Hippocampal formation (tissue), 2 donors: Measurements from ENCODE around the gene EGLN2.
"Not testable (repeated sequence)": the region's sequence is repeated elsewhere in the genome, so short reads cannot be mapped to it uniquely, and the experiment has no call there.

Source experiments
- DNase-seq, 2 donors: peaks; one replicate each; lab custom pipeline; 2025; lab: John Stamatoyannopoulos, UW

EGLN2 gene

DNA sequence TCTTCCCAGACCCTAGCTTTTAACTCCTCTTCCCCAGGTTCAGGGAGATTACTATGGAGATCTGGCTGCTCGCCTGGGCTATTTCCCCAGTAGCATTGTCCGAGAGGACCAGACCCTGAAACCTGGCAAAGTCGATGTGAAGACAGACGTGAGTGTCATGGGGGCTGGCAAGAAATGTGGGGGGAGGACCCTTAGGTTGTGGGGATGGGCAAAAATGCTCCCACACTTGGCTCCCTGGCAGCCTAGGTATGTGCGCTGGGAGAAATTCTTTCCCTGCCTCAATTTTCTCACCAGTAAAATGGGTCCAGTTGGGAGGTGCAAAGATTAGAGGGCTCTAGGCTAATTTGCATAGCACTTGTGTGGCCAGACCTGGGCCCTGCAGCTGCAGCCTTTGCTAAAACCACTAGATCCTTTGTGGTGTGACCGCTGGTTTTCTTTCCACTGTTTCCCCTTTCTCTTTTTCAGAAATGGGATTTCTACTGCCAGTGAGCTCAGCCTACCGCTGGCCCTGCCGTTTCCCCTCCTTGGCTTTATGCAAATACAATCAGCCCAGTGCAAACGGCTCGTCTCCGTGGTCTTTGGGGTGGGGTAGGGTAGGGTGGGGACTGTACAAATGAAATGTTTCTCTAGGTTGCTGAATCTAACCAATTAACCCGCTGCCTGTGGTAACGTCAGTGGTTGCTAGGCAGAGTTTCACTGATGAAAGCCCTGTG, 21.9 kb upstream of the EGLN2 start:
- peak; percentile 79 to 92 for DNase-seq

GRCh38 chr19:40777645-40777936, 21.4 kb upstream of the EGLN2 start:
- no peak for DNase-seq

DNA sequence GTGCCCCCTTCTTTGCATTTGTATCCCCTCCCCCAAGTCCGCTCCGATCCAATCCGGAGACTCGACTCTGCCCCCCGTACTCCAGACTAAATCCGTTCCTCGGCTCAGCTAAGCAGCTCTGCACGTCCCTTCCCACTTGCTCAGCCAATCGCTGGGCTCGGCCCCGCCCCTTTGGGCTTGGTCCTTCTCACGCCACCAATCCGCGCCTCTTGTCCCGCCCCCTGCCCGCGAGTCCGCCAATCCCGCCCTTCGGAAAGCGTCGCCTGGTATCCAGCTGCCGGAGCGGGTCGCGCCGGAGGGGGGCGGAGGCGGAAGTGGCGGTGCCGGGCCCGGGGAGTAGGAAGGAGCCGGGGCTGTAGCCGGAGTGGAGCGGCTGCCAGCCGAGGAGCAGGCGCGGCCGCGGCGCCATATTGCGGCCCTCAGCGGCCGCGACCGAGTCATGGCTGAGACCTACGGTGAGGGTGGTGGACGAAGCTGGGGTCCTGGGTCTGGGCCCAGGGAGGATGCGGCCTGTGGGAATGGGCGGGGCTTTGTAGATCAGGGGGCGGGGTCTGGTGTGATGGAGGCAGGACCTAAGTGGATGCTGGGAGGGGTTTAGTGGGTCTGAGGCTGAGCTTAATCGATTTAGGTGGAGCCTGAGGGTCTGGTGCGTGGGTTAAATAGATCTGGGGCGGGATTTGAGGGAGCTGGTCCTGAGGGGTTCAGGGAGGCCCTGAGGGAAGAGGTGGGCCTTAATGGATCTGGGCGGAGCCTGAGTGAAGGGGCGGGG, 20.9 kb upstream of the EGLN2 start, which contains the start of gene RAB4B:
RAB4B (plus strand) TSS at position 311 of the 769 bp plus-strand sequence; CDS start at position 440, 129 bp downstream.
- DNase-seq: peak; percentile 98 to 100

- no peak for DNase-seq
Measured at GRCh38 chr19:40778706-40779284, 20.2 kb upstream of the EGLN2 start.

GRCh38 chr19:40780582-40780981, 18.4 kb upstream of the EGLN2 start:
- no peak for DNase-seq

DNA sequence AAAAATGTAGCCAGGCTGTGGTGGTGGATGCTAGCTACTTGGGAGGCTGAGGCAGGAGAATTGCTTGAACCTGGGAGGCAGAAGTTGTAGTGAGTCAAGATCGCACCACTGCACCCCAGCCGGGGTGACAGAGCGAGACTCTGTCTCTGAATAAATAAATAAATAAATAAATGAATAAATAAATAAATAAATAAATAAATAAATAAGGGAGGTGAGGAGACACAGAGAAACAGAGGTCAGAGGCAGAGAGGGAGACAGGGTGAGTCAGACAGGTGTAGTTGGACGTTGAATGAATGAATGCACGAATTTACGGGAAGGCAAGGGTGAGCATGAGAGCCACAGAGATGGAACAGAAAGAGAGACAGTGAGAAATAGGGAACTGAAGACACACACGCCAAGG, 17.9 kb upstream of the EGLN2 start:
- DNase-seq: no peak

- no peak for DNase-seq
Measured at GRCh38 chr19:40783711-40784110, 15.3 kb upstream of the EGLN2 start.

DNA sequence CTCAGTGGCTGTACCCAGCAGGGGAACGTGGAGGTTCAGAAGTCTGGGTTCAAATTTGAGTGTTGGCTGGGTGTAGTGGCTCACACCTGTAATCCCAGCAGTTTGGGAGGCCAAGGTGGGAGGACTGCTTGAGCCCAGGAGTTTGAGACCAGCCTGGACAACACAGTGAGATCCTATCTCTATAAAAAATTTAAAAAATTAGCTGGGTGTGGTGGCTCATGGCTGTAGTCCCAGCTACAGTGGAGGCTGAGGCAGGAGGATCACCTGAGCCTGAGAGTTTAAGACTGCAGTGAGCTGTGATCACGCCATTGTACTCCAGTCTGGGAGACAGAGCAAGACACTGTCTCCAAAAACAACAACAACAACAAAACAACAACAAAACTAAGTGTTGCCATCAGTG, 14.8 kb upstream of the EGLN2 start:
- not testable (repeated sequence) for DNase-seq

GRCh38 chr19:40785526-40785925, 13.5 kb upstream of the EGLN2 start:
- DNase-seq: no peak

DNA sequence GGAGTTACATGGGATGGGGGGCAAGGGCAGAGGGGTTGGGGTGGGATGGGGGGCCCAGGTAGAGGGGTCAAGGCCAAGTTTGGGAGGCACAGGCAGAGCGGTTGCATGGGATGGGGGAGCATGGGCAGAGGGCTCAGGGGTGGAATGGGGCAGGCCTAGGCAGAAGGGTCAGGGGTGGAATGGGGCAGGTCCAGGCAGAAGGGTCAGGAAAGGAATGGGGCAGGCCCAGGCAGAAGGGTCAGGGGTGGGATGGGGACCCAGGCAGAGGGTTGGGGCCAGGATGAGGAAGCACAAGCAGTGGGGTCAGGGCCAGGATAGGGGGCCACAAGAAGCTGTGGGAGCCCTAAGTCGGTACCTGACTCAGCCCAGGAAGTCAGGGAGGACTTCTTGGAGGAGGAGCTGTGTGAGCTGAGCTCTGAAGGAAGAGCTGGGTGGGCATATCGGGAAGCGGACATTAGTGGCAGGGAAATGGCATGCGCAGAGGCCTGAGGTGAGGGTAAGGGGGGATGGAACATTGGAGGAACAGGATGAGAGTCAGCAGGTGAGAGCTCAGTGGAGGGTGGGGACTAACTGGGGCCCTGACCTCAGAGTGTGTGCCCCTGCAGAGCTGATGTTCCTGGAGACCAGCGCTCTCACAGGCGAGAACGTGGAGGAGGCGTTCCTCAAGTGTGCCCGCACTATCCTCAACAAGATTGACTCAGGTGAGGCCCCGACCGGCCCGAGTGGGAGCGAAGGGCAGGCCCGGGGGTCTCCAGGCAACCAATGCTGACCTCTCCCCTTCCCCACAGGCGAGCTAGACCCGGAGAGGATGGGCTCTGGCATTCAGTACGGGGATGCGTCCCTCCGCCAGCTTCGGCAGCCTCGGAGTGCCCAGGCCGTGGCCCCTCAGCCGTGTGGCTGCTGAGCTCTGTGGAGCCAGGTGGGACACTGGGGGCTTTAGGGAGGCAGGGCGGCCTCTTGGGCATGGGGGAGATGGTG, 12.6 kb upstream of the EGLN2 start:
- DNase-seq: no peak

- DNase-seq: no peak
Measured at GRCh38 chr19:40791349-40791748, 7.6 kb upstream of the EGLN2 start.

DNA sequence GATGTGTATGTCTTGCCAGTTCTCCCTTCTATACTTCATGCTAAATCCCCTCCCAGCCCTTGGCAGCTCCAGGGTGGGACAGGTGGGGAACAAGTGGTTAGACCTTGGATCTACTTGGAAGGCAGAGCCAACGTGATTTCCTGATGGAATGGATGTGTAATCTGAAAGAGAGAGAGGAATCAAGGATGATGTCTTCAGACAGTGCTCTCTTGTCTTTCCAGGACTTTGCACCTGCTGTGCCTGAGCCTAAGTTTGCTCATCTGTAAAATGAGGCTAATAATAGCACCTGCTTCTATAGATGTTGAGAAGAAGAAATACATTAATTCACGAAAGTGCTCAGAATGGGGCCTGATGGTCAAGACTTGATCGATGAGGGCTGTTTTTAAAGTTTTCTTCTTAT, 7.0 kb upstream of the EGLN2 start:
- DNase-seq: no peak

DNA sequence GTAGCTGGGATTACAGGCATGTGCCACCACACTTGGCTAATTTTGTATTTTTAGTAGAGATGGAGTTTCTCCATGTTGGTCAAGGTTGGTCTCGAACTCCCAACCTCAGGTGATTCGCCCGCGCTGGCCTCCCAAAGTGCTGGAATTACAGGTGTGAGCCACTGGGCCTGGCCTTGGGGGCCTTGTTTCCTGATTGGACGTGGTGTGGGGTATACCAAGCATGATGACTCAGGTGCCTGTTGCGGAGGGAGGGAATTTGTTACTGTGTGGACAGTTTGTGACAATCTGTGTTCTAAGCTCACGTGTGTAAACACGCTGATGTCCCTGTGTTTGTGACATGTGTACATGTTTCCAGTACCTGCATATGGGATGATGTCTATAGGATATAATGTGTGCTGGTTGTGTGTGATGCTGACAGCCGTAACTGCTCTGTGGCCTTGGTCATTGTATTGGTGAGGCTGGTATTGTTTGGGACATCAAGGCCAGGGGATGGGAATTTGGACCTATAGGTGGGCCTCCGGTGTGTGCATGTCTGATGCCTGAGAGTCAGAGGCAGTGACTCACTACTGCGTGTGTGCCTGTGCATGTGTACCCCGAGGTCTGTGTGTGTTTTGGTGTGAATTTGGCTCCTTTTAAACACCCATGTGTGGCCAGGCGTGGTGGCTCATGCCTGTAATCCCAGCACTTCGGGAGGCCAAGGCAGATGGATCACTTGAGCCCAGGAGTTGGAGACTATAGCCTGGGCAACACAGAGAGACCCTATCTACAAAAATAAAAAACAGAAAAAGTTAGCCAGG, 1.6 kb upstream of the EGLN2 start:
- DNase-seq: no peak

DNA sequence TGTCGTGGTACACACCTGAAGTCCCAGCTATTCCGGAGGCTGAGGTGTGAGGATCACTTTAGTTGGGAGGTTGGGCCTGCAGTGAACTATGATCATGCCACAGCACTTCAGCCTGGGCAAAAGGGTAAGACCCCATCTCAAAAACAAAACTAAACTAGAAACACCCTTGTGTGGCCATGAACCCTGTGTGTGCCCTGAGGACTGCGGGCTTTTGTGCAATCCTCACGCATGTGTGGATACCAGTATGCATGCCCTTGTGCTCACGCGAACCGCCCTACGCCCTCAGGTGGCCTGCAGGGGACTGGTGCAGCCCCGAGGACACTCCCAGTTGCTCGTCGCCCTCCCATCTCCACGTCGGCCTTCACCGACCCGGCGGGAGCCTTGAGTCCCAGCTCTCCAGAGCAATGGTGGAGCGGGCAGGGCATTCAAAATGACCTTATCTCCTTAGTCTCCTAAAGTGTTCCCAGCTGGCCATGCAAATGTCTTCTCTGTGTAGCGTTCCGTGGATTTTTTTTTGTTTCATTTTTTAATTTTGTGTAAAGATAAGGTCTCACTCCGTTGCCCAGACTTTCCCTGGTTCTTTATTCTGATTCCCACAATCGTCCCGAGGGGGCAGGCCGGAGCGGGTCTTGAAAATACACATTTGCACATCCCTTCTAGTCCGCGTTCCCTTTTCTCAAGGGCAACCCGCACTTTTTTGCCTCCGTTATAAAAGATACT, 868 bp upstream of the EGLN2 start:
- peak in 1 of 2 donors; percentile 60 for DNase-seq

DNA sequence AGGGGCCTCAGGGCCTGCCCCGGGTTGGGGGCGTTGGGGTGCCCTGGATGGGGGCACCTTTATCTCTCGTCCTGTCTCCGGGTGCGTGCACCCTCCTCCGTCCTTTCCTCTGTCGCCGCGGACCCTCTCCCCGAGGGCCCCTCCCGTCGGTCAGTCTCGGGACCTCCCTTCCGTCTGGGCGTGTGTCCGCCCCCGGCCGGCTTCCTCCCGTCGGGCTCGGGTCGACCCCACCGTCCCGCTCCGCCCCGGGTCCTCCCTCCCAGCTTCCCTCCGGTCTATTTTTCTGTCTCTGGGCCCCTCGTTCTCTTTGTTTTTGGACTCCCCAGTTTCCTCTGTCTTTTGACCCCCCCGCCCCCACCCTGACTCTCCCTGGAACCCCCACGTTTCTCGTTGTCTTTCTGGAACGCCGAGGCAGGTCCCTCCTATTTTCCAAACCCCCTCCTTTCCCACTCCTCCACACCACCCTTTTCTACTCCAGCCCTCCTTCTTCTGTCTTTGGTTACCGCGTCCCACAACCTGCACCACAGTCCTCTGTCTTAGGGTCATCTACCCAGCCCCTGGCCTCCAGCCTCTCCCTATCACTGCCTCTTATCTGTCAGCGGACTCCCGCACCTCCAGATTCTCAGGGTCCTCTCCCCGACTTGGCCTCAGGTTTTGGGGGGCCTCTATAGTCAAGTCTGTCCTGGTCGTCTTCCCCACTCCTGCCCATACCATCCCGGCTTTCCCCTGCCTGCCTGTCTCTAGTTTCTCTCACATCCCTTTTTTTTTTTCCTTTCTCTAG, 757 bp downstream of the EGLN2 start:
- no peak for DNase-seq

DNA sequence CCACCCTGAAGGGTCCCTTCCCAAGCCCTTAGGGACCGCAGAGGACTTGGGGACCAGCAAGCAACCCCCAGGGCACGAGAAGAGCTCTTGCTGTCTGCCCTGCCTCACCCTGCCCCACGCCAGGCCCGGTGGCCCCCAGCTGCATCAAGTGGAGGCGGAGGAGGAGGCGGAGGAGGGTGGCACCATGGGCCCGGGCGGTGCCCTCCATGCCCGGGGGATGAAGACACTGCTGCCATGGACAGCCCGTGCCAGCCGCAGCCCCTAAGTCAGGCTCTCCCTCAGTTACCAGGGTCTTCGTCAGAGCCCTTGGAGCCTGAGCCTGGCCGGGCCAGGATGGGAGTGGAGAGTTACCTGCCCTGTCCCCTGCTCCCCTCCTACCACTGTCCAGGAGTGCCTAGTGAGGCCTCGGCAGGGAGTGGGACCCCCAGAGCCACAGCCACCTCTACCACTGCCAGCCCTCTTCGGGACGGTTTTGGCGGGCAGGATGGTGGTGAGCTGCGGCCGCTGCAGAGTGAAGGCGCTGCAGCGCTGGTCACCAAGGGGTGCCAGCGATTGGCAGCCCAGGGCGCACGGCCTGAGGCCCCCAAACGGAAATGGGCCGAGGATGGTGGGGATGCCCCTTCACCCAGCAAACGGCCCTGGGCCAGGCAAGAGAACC, 1.5 kb downstream of the EGLN2 start:
- no peak for DNase-seq

DNA sequence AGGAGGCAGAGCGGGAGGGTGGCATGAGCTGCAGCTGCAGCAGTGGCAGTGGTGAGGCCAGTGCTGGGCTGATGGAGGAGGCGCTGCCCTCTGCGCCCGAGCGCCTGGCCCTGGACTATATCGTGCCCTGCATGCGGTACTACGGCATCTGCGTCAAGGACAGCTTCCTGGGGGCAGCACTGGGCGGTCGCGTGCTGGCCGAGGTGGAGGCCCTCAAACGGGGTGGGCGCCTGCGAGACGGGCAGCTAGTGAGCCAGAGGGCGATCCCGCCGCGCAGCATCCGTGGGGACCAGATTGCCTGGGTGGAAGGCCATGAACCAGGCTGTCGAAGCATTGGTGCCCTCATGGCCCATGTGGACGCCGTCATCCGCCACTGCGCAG, 2.0 kb downstream of the EGLN2 start:
- no peak for DNase-seq

DNA sequence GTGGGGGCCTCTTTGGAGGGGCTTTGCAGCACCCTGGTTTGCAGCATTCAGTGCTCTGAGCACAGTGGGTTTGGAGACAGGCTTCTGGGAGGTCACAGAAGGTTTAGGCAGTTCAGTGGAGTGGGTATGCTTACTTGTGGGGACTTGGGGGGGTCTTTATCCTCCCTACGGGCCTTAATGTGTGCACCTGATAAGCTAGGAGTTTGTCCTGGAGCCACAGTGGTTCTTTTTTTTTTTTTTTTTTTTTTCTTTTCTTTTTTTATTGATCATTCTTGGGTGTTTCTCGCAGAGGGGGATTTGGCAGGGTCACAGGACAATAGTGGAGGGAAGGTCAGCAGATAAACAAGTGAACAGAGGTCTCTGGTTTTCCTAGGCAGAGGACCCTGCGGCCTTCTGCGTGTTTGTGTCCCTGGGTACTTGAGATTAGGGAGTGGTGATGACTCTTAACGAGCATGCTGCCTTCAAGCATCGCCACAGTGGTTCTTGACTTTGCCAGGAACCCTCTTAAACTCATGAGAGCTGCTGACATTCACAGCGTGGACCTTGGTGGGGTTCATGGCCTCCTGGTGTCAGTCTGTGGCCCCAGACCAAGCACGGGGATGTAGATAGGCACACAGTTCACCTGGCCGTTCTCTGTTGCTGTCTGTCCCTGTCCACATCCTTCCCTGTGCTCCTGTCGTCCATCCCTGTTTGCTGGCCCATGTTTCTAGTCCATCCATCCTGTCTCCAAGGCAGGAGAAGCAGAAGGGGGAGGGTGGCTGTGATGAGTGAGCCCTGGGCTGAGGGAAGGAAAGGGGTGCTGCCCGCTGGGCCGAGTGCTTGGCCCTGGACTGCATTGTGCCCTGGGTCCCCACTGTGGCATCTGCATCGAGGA, 2.7 kb downstream of the EGLN2 start:
- DNase-seq: no peak
